DOHH2 (cell line): Measurements from ENCODE around the gene PCLO.

ENCODE experiments used
- H3F3A ChIP-seq: fragments of 200-600 bp; sonication (generic), shearing (Covaris generic); 2 replicates; pipeline ENCODE4 v1.6.0; 2016; ENCODE audit warnings: antibody characterized with exemption, mild to moderate bottlenecking; ENCODE audit not compliant: control insufficient read depth, insufficient read depth
- H3K27ac ChIP-seq: fragments of 200-600 bp; sonication (generic); 2 replicates; pipeline ENCODE4 v1.5.1; 2014; ENCODE audit warnings: low read depth, mild to moderate bottlenecking, low read length, moderate library complexity
- H3K27me3 ChIP-seq: fragments of 200-600 bp; sonication (generic); 2 replicates; pipeline ENCODE4 v1.6.1; 2014; ENCODE audit warnings: mild to moderate bottlenecking, low read length, mixed read lengths; ENCODE audit not compliant: control insufficient read depth
- H3K36me3 ChIP-seq: fragments of 200-600 bp; sonication (generic); 2 replicates; pipeline ENCODE4 v1.6.1; 2014; ENCODE audit warnings: mild to moderate bottlenecking, low read length, moderate library complexity, mixed read lengths; ENCODE audit not compliant: control insufficient read depth
- H3K4me1 ChIP-seq: fragments of 200-600 bp; sonication (generic); 2 replicates; pipeline ENCODE4 v1.6.1; 2014; ENCODE audit warnings: mild to moderate bottlenecking, low read length, mixed read lengths; ENCODE audit not compliant: control insufficient read depth
- H3K4me2 ChIP-seq: fragments of 200-600 bp; sonication (generic); 2 replicates; pipeline ENCODE4 v1.6.0; 2014; ENCODE audit warnings: mild to moderate bottlenecking, low read length, moderate library complexity
- H3K4me3 ChIP-seq: fragments of 200-600 bp; sonication (generic); 2 replicates; pipeline ENCODE4 v1.5.1; 2014; ENCODE audit warnings: mild to moderate bottlenecking, low read length, mixed read lengths
- H3K79me2 ChIP-seq: fragments of 200-600 bp; sonication (generic); 2 replicates; pipeline ENCODE4 v1.6.1; 2014; ENCODE audit warnings: mild to moderate bottlenecking, low read length, mixed read lengths; ENCODE audit not compliant: control insufficient read depth
- H3K9me2 ChIP-seq: fragments of 200-600 bp; sonication (generic); replicated peaks from 2 replicates; pipeline ENCODE4 v1.6.1; 2014; ENCODE audit warnings: mild to moderate bottlenecking, low read length, mixed read lengths; ENCODE audit not compliant: control insufficient read depth
- H3K9me3 ChIP-seq: fragments of 200-600 bp; sonication (generic); 2 replicates; pipeline ENCODE4 v1.6.1; 2014; ENCODE audit warnings: antibody characterized with exemption, low read length, mixed read lengths; ENCODE audit not compliant: control insufficient read depth, insufficient read depth
- H4K20me1 ChIP-seq: fragments of 200-600 bp; sonication (generic); 2 replicates; pipeline ENCODE4 v1.6.0; 2014; ENCODE audit warnings: low read depth, mild to moderate bottlenecking, antibody characterized with exemption, low read length, moderate library complexity; ENCODE audit not compliant: control insufficient read depth, insufficient read depth
- CTCF ChIP-seq: fragments of 200-600 bp; sonication (generic); IDR thresholded peaks from one replicate; pipeline ENCODE4 v1.5.1; 2014; ENCODE audit warnings: antibody characterized with exemption, mild to moderate bottlenecking, low read depth, low read length; ENCODE audit not compliant: poor library complexity, severe bottlenecking
- EZH2phosphoT487 ChIP-seq: fragments of 200-600 bp; sonication (generic); IDR thresholded peaks from 2 replicates; pipeline ENCODE4 v1.6.1; 2017; ENCODE audit warnings: borderline replicate concordance, mild to moderate bottlenecking, antibody characterized with exemption, low read length, moderate library complexity, mixed read lengths

The PCLO gene

GRCh38 chr7:83204715-83205114 lies 42.0 kb upstream of the PCLO start:
- Histone ChIP-seq H3K9me3 (no peaks in the 10 kb centered on the region), H3K9me2 (no peaks in the 10 kb centered on the region), H3K27me3 (no peaks in the 10 kb centered on the region), H3K79me2 (no peaks in the 10 kb centered on the region), H3K4me1 (no peaks in the 10 kb centered on the region), H3F3A (no peaks in the 10 kb centered on the region), H3K4me3 (no peak overlapping the region), H4K20me1 (no peaks in the 10 kb centered on the region), H3K36me3 (no peaks in the 10 kb centered on the region), H3K4me2 (no peak overlapping the region), H3K27ac (no peak overlapping the region)
- no peak for TF ChIP-seq EZH2phosphoT487
- no peak for TF ChIP-seq CTCF

GRCh38 chr7:83201355-83201754 lies 38.7 kb upstream of the PCLO start:
- Histone ChIP-seq H3K79me2 (no peaks in the 10 kb centered on the region), H3K27ac (no peak overlapping the region), H3K9me2 (no peaks in the 10 kb centered on the region), H3K4me2 (no peak overlapping the region), H3K9me3 (no peaks in the 10 kb centered on the region), H3K4me1 (no peaks in the 10 kb centered on the region), H3K27me3 (no peaks in the 10 kb centered on the region), H3K4me3 (no peak overlapping the region), H3K36me3 (no peaks in the 10 kb centered on the region), H4K20me1 (no peaks in the 10 kb centered on the region), H3F3A (no peaks in the 10 kb centered on the region)
- TF ChIP-seq CTCF = no peak
- TF ChIP-seq EZH2phosphoT487 = no peak

GRCh38 chr7:83190659-83191389 lies 28.1 kb upstream of the PCLO start:
- Histone ChIP-seq H3K27ac (no peak overlapping the region), H4K20me1 (no peaks in the 10 kb centered on the region), H3K9me2 (no peaks in the 10 kb centered on the region), H3K9me3 (no peaks in the 10 kb centered on the region), H3K4me1 (no peaks in the 10 kb centered on the region), H3K36me3 (no peaks in the 10 kb centered on the region), H3F3A (no peaks in the 10 kb centered on the region), H3K4me2 (no peak overlapping the region), H3K79me2 (no peaks in the 10 kb centered on the region), H3K27me3 (no peaks in the 10 kb centered on the region), H3K4me3 (no peak overlapping the region)
- TF ChIP-seq CTCF (no peak), EZH2phosphoT487 (no peak)
